Activated CD4-positive, alpha-beta T cell treated with anti-CD3 and anti-CD28 coated beads for 24 hours (primary cell): Measurements from ENCODE around the gene HS6ST3.
"Not testable (repeated sequence)": the region's sequence is repeated elsewhere in the genome, so short reads cannot be mapped to it uniquely, and the experiment has no call there.

Experiments
- DNase-seq, 2 donors: peaks; one replicate each; pipeline ENCODE4 v3.0.0-alpha.2; 2020; ENCODE audit warnings: low read depth in 2 of 2

The HS6ST3 gene

GRCh38 chr13:96431044-96431581, 341.2 kb downstream of the HS6ST3 start:
- DNase-seq: no peak

- no peak for DNase-seq
These were observed 354.8 kb downstream of the HS6ST3 start for GRCh38 chr13:96444676-96445075.

- no peak for DNase-seq
These were observed 360.0 kb downstream of the HS6ST3 start for GRCh38 chr13:96449920-96450319.

- DNase-seq: no peak
These were observed 360.6 kb downstream of the HS6ST3 start for GRCh38 chr13:96450326-96451020.

GRCh38 chr13:96454466-96454865, 364.6 kb downstream of the HS6ST3 start:
- no peak for DNase-seq

- no peak for DNase-seq
These were observed 370.7 kb downstream of the HS6ST3 start for GRCh38 chr13:96460609-96461008.

- no peak for DNase-seq
These were observed 383.7 kb downstream of the HS6ST3 start for GRCh38 chr13:96473526-96474180.

- DNase-seq: no peak
These were observed 384.3 kb downstream of the HS6ST3 start for GRCh38 chr13:96474181-96474557.

GRCh38 chr13:96475103-96475502, 385.2 kb downstream of the HS6ST3 start:
- DNase-seq: no peak

- DNase-seq: no peak
These were observed 391.6 kb downstream of the HS6ST3 start for GRCh38 chr13:96481482-96481881.

- DNase-seq: no peak
These were observed 400.6 kb downstream of the HS6ST3 start for GRCh38 chr13:96490496-96490989.

- DNase-seq: no peak
These were observed 401.2 kb downstream of the HS6ST3 start for GRCh38 chr13:96491103-96491502.

GRCh38 chr13:96492766-96493165, 402.9 kb downstream of the HS6ST3 start:
- no peak for DNase-seq

GRCh38 chr13:96499656-96500055, 409.7 kb downstream of the HS6ST3 start:
- DNase-seq: no peak

- DNase-seq: no peak
These were observed 411.0 kb downstream of the HS6ST3 start for GRCh38 chr13:96500953-96501352.

GRCh38 chr13:96503481-96503880, 413.6 kb downstream of the HS6ST3 start:
- DNase-seq: no peak

GRCh38 chr13:96511587-96511986, 421.7 kb downstream of the HS6ST3 start:
- no peak for DNase-seq

- DNase-seq: no peak
These were observed 429.5 kb downstream of the HS6ST3 start for GRCh38 chr13:96519380-96519779.

- DNase-seq: not testable (repeated sequence)
These were observed 434.6 kb downstream of the HS6ST3 start for GRCh38 chr13:96524398-96525020.

GRCh38 chr13:96525715-96526114, 435.8 kb downstream of the HS6ST3 start:
- no peak for DNase-seq

- DNase-seq: no peak
These were observed 437.6 kb downstream of the HS6ST3 start for GRCh38 chr13:96527497-96527896.

GRCh38 chr13:96532804-96533203, 442.9 kb downstream of the HS6ST3 start:
- no peak for DNase-seq

GRCh38 chr13:96533408-96533807, 443.5 kb downstream of the HS6ST3 start:
- DNase-seq: no peak
